Loucy (cell line): ENCODE results near the gene VWA7.

Experiments
- EZH2phosphoT487 ChIP-seq: fragments of 200-600 bp; IDR thresholded peaks from 2 replicates; pipeline ENCODE4 v1.6.1; 2018; ENCODE audit warnings: antibody characterized with exemption, mild to moderate bottlenecking, moderate library complexity, borderline replicate concordance
- TF ChIP-seq, protein P1 (sequence below): fragments of 200-600 bp; sonication (generic); conservative IDR thresholded peaks from 2 replicates; pipeline ENCODE4 v1.5.1; 2014; ENCODE audit warnings: mild to moderate bottlenecking, antibody characterized with exemption, low read length

DNA sequence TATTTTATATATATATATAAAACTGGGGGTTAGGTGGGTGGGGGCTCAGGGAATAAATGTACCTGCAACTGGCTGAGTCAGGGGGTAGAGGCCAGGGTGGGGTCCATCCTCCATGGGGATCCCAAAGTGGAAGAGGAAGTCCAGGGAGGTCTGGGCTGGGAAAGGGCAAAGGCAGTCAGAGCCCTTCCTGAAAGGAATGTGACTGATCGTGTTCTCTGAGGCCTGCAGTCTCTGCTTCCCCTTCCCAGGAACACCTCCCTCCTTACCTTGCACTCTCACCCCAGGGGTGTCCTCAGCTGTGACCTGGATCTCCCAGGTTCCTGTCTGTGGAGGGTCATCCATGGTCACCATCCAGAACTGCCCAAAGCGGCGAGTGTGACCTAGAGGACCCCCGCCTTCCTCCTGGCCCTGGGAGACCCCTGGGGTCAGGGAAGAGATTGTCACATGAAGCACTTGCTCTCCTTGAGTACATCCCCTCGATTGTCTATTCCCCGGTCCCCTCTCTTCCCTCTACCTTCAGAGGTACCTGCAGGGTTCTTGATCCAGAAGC is 10.0 kb downstream of the VWA7 start:
- TF ChIP-seq, protein P1, sequence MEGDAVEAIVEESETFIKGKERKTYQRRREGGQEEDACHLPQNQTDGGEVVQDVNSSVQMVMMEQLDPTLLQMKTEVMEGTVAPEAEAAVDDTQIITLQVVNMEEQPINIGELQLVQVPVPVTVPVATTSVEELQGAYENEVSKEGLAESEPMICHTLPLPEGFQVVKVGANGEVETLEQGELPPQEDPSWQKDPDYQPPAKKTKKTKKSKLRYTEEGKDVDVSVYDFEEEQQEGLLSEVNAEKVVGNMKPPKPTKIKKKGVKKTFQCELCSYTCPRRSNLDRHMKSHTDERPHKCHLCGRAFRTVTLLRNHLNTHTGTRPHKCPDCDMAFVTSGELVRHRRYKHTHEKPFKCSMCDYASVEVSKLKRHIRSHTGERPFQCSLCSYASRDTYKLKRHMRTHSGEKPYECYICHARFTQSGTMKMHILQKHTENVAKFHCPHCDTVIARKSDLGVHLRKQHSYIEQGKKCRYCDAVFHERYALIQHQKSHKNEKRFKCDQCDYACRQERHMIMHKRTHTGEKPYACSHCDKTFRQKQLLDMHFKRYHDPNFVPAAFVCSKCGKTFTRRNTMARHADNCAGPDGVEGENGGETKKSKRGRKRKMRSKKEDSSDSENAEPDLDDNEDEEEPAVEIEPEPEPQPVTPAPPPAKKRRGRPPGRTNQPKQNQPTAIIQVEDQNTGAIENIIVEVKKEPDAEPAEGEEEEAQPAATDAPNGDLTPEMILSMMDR = no peak
- TF ChIP-seq EZH2phosphoT487 = no peak
